ENCODE data around the gene MTHFSD. TPM values are rescaled to one million over a fixed set of nuclear protein-coding genes. Genes with fewer than 3 reads are reported as not detected.

MTHFSD gene
- total and polyA plus RNA-seq, 2 of the 8 experiments (the other 6 are each of a cell fraction or from before 2014, with no cell fraction given) = 7.1 to 9.8 TPM

DNA sequence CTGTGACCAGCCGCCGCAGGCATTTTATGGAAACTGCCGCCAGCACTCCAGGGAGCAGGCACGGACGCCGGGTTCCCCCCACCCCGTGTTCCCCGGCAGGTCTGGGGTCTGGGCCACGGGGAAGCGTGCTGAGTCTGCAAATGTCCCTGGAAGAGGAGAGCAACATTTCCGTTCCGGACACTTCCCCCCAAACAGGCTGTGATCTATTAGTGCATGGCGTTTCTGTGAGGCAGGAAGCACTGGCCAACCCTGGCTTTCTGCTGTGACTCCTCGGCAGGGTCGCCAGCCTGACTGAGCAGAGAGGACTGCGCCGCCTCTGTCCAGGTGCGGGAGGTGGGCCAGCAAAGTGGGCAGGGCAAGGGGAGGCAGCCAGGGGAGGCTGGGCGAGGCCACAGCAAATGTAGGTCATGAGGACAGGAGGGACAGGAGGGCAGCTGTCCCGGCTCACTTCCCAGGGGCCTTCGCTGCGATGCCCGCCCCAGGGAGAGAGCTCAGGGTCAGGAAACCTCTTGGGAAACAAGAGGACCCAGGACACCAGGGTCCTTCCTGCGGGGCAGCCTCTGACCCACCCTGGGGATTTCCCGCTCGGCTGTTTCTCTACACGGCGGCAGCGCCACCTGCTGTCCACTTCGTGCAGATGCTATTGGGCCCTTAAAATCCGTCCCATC lies 35.3 kb downstream of the MTHFSD start (continued):
- TF ChIP-seq, protein P1, sequence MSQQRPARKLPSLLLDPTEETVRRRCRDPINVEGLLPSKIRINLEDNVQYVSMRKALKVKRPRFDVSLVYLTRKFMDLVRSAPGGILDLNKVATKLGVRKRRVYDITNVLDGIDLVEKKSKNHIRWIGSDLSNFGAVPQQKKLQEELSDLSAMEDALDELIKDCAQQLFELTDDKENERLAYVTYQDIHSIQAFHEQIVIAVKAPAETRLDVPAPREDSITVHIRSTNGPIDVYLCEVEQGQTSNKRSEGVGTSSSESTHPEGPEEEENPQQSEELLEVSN (IDR thresholded peaks at IDR 0.05) = 0 out of 2 replicates have a peak, but pooled peaks have one; percentile 24

Measured in H1 (cell line).